DMS79 (cell line): ENCODE measurements around the gene MUC20.
"Not testable (repeated sequence)": the region's sequence is repeated elsewhere in the genome, so short reads cannot be mapped to it uniquely, and the experiment has no call there.

ENCODE experiments used
- DNase-seq: peaks from one replicate; lab custom pipeline; 2025; lab: John Stamatoyannopoulos, UW

MUC20 gene

GRCh38 chr3:195720831-195721506, at the start of gene MUC20:
MUC20 (plus strand) TSS chr3:195720978; CDS start chr3:195721008, 30 bp downstream.
- not testable (repeated sequence) for DNase-seq

GRCh38 chr3:195671283-195671682, 49.5 kb upstream of the MUC20 start:
- DNase-seq, result not testable (repeated sequence)

- not testable (repeated sequence) for DNase-seq
These were observed 47.1 kb upstream of the MUC20 start for GRCh38 chr3:195673711-195674110.

- DNase-seq, result not testable (repeated sequence)
These were observed 42.3 kb upstream of the MUC20 start for GRCh38 chr3:195678391-195679015.

- not testable (repeated sequence) for DNase-seq
These were observed 40.1 kb upstream of the MUC20 start for GRCh38 chr3:195680690-195681089.

- not testable (repeated sequence) for DNase-seq
These were observed 39.2 kb upstream of the MUC20 start for GRCh38 chr3:195681458-195682103.

- not testable (repeated sequence) for DNase-seq
These were observed 38.6 kb upstream of the MUC20 start for GRCh38 chr3:195682104-195682742.

GRCh38 chr3:195683722-195684526, 36.9 kb upstream of the MUC20 start:
- DNase-seq, result not testable (repeated sequence)

GRCh38 chr3:195684527-195685257, 36.1 kb upstream of the MUC20 start:
- not testable (repeated sequence) for DNase-seq

GRCh38 chr3:195686537-195687208, 34.1 kb upstream of the MUC20 start:
- DNase-seq, result not testable (repeated sequence)

- DNase-seq, result not testable (repeated sequence)
These were observed 33.5 kb upstream of the MUC20 start for GRCh38 chr3:195687209-195687760.

GRCh38 chr3:195688471-195689183, 32.2 kb upstream of the MUC20 start:
- DNase-seq, result not testable (repeated sequence)

- DNase-seq, result not testable (repeated sequence)
These were observed 31.4 kb upstream of the MUC20 start for GRCh38 chr3:195689184-195690070.

- DNase-seq, result no peak
These were observed 29.8 kb upstream of the MUC20 start for GRCh38 chr3:195690951-195691350.

- DNase-seq, result not testable (repeated sequence)
These were observed 29.0 kb upstream of the MUC20 start for GRCh38 chr3:195691596-195692353.

GRCh38 chr3:195692354-195692685, 28.5 kb upstream of the MUC20 start:
- no peak for DNase-seq

GRCh38 chr3:195692781-195693427, 27.9 kb upstream of the MUC20 start:
- DNase-seq, result no peak
